OCI-LY3 (cell line): ENCODE data around the gene PIH1D1.

Source experiments
- EZH2phosphoT487 ChIP-seq: fragments of 200-600 bp; shearing (Covaris generic); IDR thresholded peaks from 2 replicates; pipeline ENCODE4 v1.6.1; 2018; ENCODE audit warnings: antibody characterized with exemption, mixed run types, low read depth
- TF ChIP-seq, protein P1 (sequence below): fragments of 200-600, 300-600 bp; sonication (generic); IDR thresholded peaks from 2 replicates; pipeline ENCODE4 v1.5.1; 2014; ENCODE audit warnings: antibody characterized with exemption, low read length, low read depth

GRCh38 chr19:49453757-49454240 is 2.2 kb upstream of the PIH1D1 start:
- TF ChIP-seq, protein P1, sequence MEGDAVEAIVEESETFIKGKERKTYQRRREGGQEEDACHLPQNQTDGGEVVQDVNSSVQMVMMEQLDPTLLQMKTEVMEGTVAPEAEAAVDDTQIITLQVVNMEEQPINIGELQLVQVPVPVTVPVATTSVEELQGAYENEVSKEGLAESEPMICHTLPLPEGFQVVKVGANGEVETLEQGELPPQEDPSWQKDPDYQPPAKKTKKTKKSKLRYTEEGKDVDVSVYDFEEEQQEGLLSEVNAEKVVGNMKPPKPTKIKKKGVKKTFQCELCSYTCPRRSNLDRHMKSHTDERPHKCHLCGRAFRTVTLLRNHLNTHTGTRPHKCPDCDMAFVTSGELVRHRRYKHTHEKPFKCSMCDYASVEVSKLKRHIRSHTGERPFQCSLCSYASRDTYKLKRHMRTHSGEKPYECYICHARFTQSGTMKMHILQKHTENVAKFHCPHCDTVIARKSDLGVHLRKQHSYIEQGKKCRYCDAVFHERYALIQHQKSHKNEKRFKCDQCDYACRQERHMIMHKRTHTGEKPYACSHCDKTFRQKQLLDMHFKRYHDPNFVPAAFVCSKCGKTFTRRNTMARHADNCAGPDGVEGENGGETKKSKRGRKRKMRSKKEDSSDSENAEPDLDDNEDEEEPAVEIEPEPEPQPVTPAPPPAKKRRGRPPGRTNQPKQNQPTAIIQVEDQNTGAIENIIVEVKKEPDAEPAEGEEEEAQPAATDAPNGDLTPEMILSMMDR = no peak
- no peak for TF ChIP-seq EZH2phosphoT487
